Naive thymus-derived CD8-positive, alpha-beta T cell (primary cell): Measurements from ENCODE around the gene WNK1. TPM values are rescaled to one million over a fixed set of nuclear protein-coding genes. Genes with fewer than 3 reads are reported as not detected.

Source experiments
- ATAC-seq, 2 donors: fragments of 150-1000 bp; cut with Tn5 transposase in 1 of 2; sonication (Bioruptor Pico), chemical (Tn5 transposase) in 1 of 2; 1 replicate in 1 of 2; 2 replicates in 1 of 2; pipeline ENCODE4 v1.10.0; 2021; ENCODE audit warnings: mild to moderate bottlenecking in 2 of 2, moderate library complexity in 2 of 2
- POLR2A ChIA-PET: fragments of 350-600 bp; sonication (Branson Sonifier 250); formaldehyde crosslinking; loops from one replicate; lab custom pipeline; 2021; ENCODE audit warnings: antibody characterized with exemption; lab: Charles Lee
- DNase-seq, 10 donors: peaks; one replicate each; pipeline versions ENCODE4 v3.0.0 to v3.0.0-alpha.2; 2020 to 2022
- H3K27ac Mint-ChIP-seq, 10 donors: one replicate each; pipeline ENCODE4 v1.8.0; 2020 to 2022; ENCODE audit warnings: mild to moderate bottlenecking in 10 of 10, mixed read lengths in 10 of 10, moderate library complexity in 4 of 10, inconsistent platforms in 1 of 10
- H3K27me3 Mint-ChIP-seq, 5 donors: one replicate each; pipeline ENCODE4 v1.8.0; 2021 to 2022; ENCODE audit warnings: mixed read lengths in 5 of 5
- H3K36me3 Mint-ChIP-seq, 3 donors: one replicate each; pipeline ENCODE4 v1.8.0; 2020 to 2022; ENCODE audit warnings: mixed read lengths in 3 of 3, mild to moderate bottlenecking in 2 of 3, inconsistent platforms in 1 of 3
- H3K4me1 Mint-ChIP-seq, 4 donors: one replicate each; pipeline ENCODE4 v1.8.0; 2021 to 2022; ENCODE audit warnings: mixed read lengths in 4 of 4
- H3K4me3 Mint-ChIP-seq, 10 donors: one replicate each; pipeline ENCODE4 v1.8.0; 2020 to 2022; ENCODE audit warnings: mild to moderate bottlenecking in 10 of 10, mixed read lengths in 10 of 10, moderate library complexity in 6 of 10, inconsistent platforms in 1 of 10
- H3K9me3 Mint-ChIP-seq, 9 donors: one replicate each; pipeline ENCODE4 v1.8.0; 2020 to 2022; ENCODE audit warnings: mixed read lengths in 9 of 9, mild to moderate bottlenecking in 3 of 9, inconsistent platforms in 1 of 9, moderate library complexity in 1 of 9
- polyA plus RNA-seq, 3 donors: library from polyadenylated mRNA; unstranded; fragments of 300-500 nt; fragmentation: Illumina TruSeq; gene quantifications; one replicate each; pipeline ENCODE4 v1.2.3, GENCODE V29; 2021
- total RNA-seq, 8 experiments: library from RNA in 2 of 8; stranded (reverse) in 2 of 8; gene quantifications; one replicate each; pipeline ENCODE4 v1.2.3 and lab custom pipeline; 2021 to 2026

Gene WNK1
- total and polyA plus RNA-seq, 5 experiments from 2014 or later: 19.5 to 158 (median 31.0) TPM

GRCh38 chr12:851913-852312, 99.5 kb downstream of the WNK1 start:
- POLR2A ChIA-PET: no interaction called here
- DNase-seq (no peak), ATAC-seq (no peak)
- no peak overlapping the region for H3K4me3 Mint-ChIP-seq
- H3K27me3 Mint-ChIP-seq: no peaks in the 10 kb centered on the region
- H3K9me3 Mint-ChIP-seq: peaks cover 0 to 7% (median 0%) of the 10 kb centered on the region in 9 donors
- H3K27ac Mint-ChIP-seq: peak overlapping the region in 4 of 10 donors; percentile 23 to 74 (median 30)
- H3K4me1 Mint-ChIP-seq: peaks cover 16 to 51% (median 43%) of the 10 kb centered on the region in 4 donors
- peaks cover 5 to 36% (median 9%) of the 10 kb centered on the region in 3 donors for H3K36me3 Mint-ChIP-seq

GRCh38 chr12:852864-853263, 100.5 kb downstream of the WNK1 start:
- peaks cover 14 to 50% (median 36%) of the 10 kb centered on the region in 4 donors for H3K4me1 Mint-ChIP-seq
- H3K27me3 Mint-ChIP-seq: no peaks in the 10 kb centered on the region
- peak overlapping the region in 6 of 10 donors; percentile 4 to 74 (median 20) for H3K27ac Mint-ChIP-seq
- H3K9me3 Mint-ChIP-seq: peaks cover 0 to 7% (median 0%) of the 10 kb centered on the region in 9 donors
- POLR2A ChIA-PET: no interaction called here
- H3K36me3 Mint-ChIP-seq: peaks cover 9 to 41% (median 12%) of the 10 kb centered on the region in 3 donors
- H3K4me3 Mint-ChIP-seq: no peak overlapping the region
- ATAC-seq (no peak), DNase-seq (no peak)

- no peaks in the 10 kb centered on the region for H3K9me3 Mint-ChIP-seq
- ATAC-seq: no peak
- peak overlapping the region in 6 of 10 donors; percentile 1 to 80 (median 38) for H3K27ac Mint-ChIP-seq
- DNase-seq: no peak
- peaks cover 3 to 67% (median 10%) of the 10 kb centered on the region in 3 donors for H3K36me3 Mint-ChIP-seq
- H3K4me1 Mint-ChIP-seq: peaks cover 0 to 21% (median 9%) of the 10 kb centered on the region in 4 donors
- H3K27me3 Mint-ChIP-seq: no peaks in the 10 kb centered on the region
- no peak overlapping the region for H3K4me3 Mint-ChIP-seq
- POLR2A ChIA-PET: no interaction called here
Observed at GRCh38 chr12:857611-858010, 105.2 kb downstream of the WNK1 start.

GRCh38 chr12:862303-862911, 110.0 kb downstream of the WNK1 start:
- H3K4me3 Mint-ChIP-seq: no peak overlapping the region
- peaks cover 1 to 6% (median 4%) of the 10 kb centered on the region in 4 donors for H3K4me1 Mint-ChIP-seq
- POLR2A ChIA-PET: no interaction called here
- H3K27ac Mint-ChIP-seq: peak overlapping the region in 5 of 10 donors; percentile 11 to 75 (median 43)
- ATAC-seq (no peak), DNase-seq (no peak)
- peaks cover 7 to 93% (median 14%) of the 10 kb centered on the region in 3 donors for H3K36me3 Mint-ChIP-seq
- H3K9me3 Mint-ChIP-seq: no peaks in the 10 kb centered on the region
- no peaks in the 10 kb centered on the region for H3K27me3 Mint-ChIP-seq

GRCh38 chr12:863285-863684, 110.9 kb downstream of the WNK1 start:
- Mint-ChIP-seq H3K4me3 (no peak overlapping the region), H3K4me1 (peaks cover 0 to 6% (median 4%) of the 10 kb centered on the region in 4 donors), H3K27ac (no peak overlapping the region), H3K27me3 (no peaks in the 10 kb centered on the region), H3K9me3 (no peaks in the 10 kb centered on the region), H3K36me3 (peaks cover 6 to 91% (median 16%) of the 10 kb centered on the region in 3 donors)
- POLR2A ChIA-PET: no interaction called here
- DNase-seq: no peak
- ATAC-seq: no peak

- no peak for DNase-seq
- Mint-ChIP-seq H3K9me3 (no peaks in the 10 kb centered on the region), H3K4me3 (no peak overlapping the region), H3K4me1 (peaks cover 8 to 16% (median 13%) of the 10 kb centered on the region in 4 donors), H3K36me3 (peaks cover 6 to 88% (median 16%) of the 10 kb centered on the region in 3 donors), H3K27ac (no peak overlapping the region), H3K27me3 (no peaks in the 10 kb centered on the region)
- no peak for ATAC-seq
- POLR2A ChIA-PET: no interaction called here
Observed at GRCh38 chr12:865614-866013, 113.2 kb downstream of the WNK1 start.

GRCh38 chr12:867905-868304, 115.5 kb downstream of the WNK1 start:
- no peak overlapping the region for H3K27ac Mint-ChIP-seq
- no peak overlapping the region for H3K4me3 Mint-ChIP-seq
- POLR2A ChIA-PET: no interaction called here
- H3K36me3 Mint-ChIP-seq: peaks cover 0 to 84% (median 19%) of the 10 kb centered on the region in 3 donors
- H3K9me3 Mint-ChIP-seq: no peaks in the 10 kb centered on the region
- ATAC-seq (no peak), DNase-seq (no peak)
- no peaks in the 10 kb centered on the region for H3K27me3 Mint-ChIP-seq
- H3K4me1 Mint-ChIP-seq: peaks cover 6 to 18% (median 15%) of the 10 kb centered on the region in 4 donors

GRCh38 chr12:868722-869121, 116.3 kb downstream of the WNK1 start:
- DNase-seq (no peak), ATAC-seq (no peak)
- POLR2A ChIA-PET: no interaction called here
- Mint-ChIP-seq H3K27me3 (no peaks in the 10 kb centered on the region), H3K27ac (peak overlapping the region in 1 of 10 donors; percentile 43), H3K36me3 (peaks cover 0 to 86% (median 21%) of the 10 kb centered on the region in 3 donors), H3K9me3 (no peaks in the 10 kb centered on the region), H3K4me1 (peaks cover 6 to 18% (median 16%) of the 10 kb centered on the region in 4 donors), H3K4me3 (no peak overlapping the region)

GRCh38 chr12:870378-870777, 118.0 kb downstream of the WNK1 start:
- peak; percentile 60 to 91 for ATAC-seq
- H3K27ac Mint-ChIP-seq: peak overlapping the region in 6 of 10 donors; percentile 29 to 70 (median 50)
- H3K27me3 Mint-ChIP-seq: no peaks in the 10 kb centered on the region
- no peaks in the 10 kb centered on the region for H3K9me3 Mint-ChIP-seq
- DNase-seq: peak in 4 of 10 donors; percentile 19 to 54 (median 36)
- peaks cover 0 to 86% (median 12%) of the 10 kb centered on the region in 3 donors for H3K36me3 Mint-ChIP-seq
- H3K4me1 Mint-ChIP-seq: peaks cover 6 to 18% (median 14%) of the 10 kb centered on the region in 4 donors
- no peak overlapping the region for H3K4me3 Mint-ChIP-seq
- POLR2A ChIA-PET: interaction anchor here (0.5 kb wide), 1 partner anchor 50 kb away, joined by 3 read pairs; no protein-coding TSS in a partner anchor

- POLR2A ChIA-PET: no interaction called here
- peaks cover 4 to 17% (median 13%) of the 10 kb centered on the region in 4 donors for H3K4me1 Mint-ChIP-seq
- no peak overlapping the region for H3K4me3 Mint-ChIP-seq
- H3K27ac Mint-ChIP-seq: peak overlapping the region in 8 of 10 donors; percentile 6 to 60 (median 38)
- H3K9me3 Mint-ChIP-seq: no peaks in the 10 kb centered on the region
- no peaks in the 10 kb centered on the region for H3K27me3 Mint-ChIP-seq
- ATAC-seq: no peak
- H3K36me3 Mint-ChIP-seq: peaks cover 0 to 76% (median 5%) of the 10 kb centered on the region in 3 donors
- DNase-seq: no peak
Observed at GRCh38 chr12:873954-874353, 121.6 kb downstream of the WNK1 start.

GRCh38 chr12:879641-880040, 127.3 kb downstream of the WNK1 start:
- Mint-ChIP-seq H3K27me3 (no peaks in the 10 kb centered on the region), H3K4me1 (peaks cover 0 to 2% (median 0%) of the 10 kb centered on the region in 4 donors), H3K36me3 (peaks cover 16 to 85% (median 18%) of the 10 kb centered on the region in 3 donors), H3K27ac (peak overlapping the region in 3 of 10 donors; percentile 25 to 75 (median 54)), H3K4me3 (no peak overlapping the region), H3K9me3 (no peaks in the 10 kb centered on the region)
- POLR2A ChIA-PET: no interaction called here
- DNase-seq (no peak), ATAC-seq (no peak)

- POLR2A ChIA-PET: no interaction called here
- peak overlapping the region in 3 of 10 donors; percentile 26 to 71 (median 42) for H3K27ac Mint-ChIP-seq
- DNase-seq: no peak
- no peaks in the 10 kb centered on the region for H3K27me3 Mint-ChIP-seq
- no peak for ATAC-seq
- H3K36me3 Mint-ChIP-seq: peaks cover 16 to 86% (median 23%) of the 10 kb centered on the region in 3 donors
- H3K4me3 Mint-ChIP-seq: no peak overlapping the region
- H3K9me3 Mint-ChIP-seq: no peaks in the 10 kb centered on the region
- H3K4me1 Mint-ChIP-seq: peaks cover 0 to 2% (median 0%) of the 10 kb centered on the region in 4 donors
Observed at GRCh38 chr12:880656-881055, 128.3 kb downstream of the WNK1 start.

- H3K4me1 Mint-ChIP-seq: no peaks in the 10 kb centered on the region
- ATAC-seq: no peak
- no peak for DNase-seq
- no peaks in the 10 kb centered on the region for H3K27me3 Mint-ChIP-seq
- H3K4me3 Mint-ChIP-seq: no peak overlapping the region
- peaks cover 12 to 98% (median 35%) of the 10 kb centered on the region in 3 donors for H3K36me3 Mint-ChIP-seq
- H3K9me3 Mint-ChIP-seq: no peaks in the 10 kb centered on the region
- POLR2A ChIA-PET: interaction anchor here (0.5 kb wide), 1 partner anchor 717 kb away, joined by 3 read pairs; no protein-coding TSS in a partner anchor
- H3K27ac Mint-ChIP-seq: peak overlapping the region in 6 of 10 donors; percentile 12 to 54 (median 23)
Observed at GRCh38 chr12:884746-885414, 132.5 kb downstream of the WNK1 start.
